CD14-positive monocyte (primary cell): ENCODE measurements around the gene SAP130. TPM values are rescaled to one million over a fixed set of nuclear protein-coding genes. Genes with fewer than 3 reads are reported as not detected.

Experiments
- DNase-seq, 3 donors: peaks; one replicate each; pipeline ENCODE4 v3.0.0-alpha.2; 2011 to 2022
- H2AFZ ChIP-seq: 2 replicates; pipeline ENCODE4 v1.6.0; 2012; ENCODE audit warnings: mild to moderate bottlenecking, low read depth, low read length, inconsistent platforms; ENCODE audit not compliant: insufficient read depth, poor library complexity, severe bottlenecking
- H3K27ac ChIP-seq, 2 donors: 1 replicate in 1 of 2; 2 replicates in 1 of 2; pipeline ENCODE4 v1.5.1; 2012 to 2013; ENCODE audit warnings: low read length in 2 of 2, control low read depth in 1 of 2, inconsistent platforms in 1 of 2, low read depth in 1 of 2, mild to moderate bottlenecking in 1 of 2
- H3K27me3 ChIP-seq, 2 donors: one replicate each; pipeline versions ENCODE4 v1.6.0 to v1.6.1; 2011 to 2013; ENCODE audit warnings: low read length in 2 of 2; ENCODE audit not compliant: control insufficient read depth in 2 of 2, insufficient read depth in 2 of 2
- H3K36me3 ChIP-seq, 2 donors: replicated peaks in 1 of 2; 1 replicate in 1 of 2; 2 replicates in 1 of 2; pipeline versions ENCODE4 v1.5.1 to v1.6.1; 2012 to 2013; ENCODE audit warnings: low read length in 2 of 2, control low read depth in 1 of 2, inconsistent platforms in 1 of 2, mild to moderate bottlenecking in 1 of 2; ENCODE audit not compliant: insufficient read depth in 2 of 2, control insufficient read depth in 1 of 2
- H3K4me1 ChIP-seq, 2 donors: 1 replicate in 1 of 2; 2 replicates in 1 of 2; pipeline versions ENCODE4 v1.5.1 to v1.6.1; 2012 to 2013; ENCODE audit warnings: low read length in 2 of 2, control low read depth in 1 of 2, inconsistent platforms in 1 of 2, mild to moderate bottlenecking in 1 of 2, moderate library complexity in 1 of 2; ENCODE audit not compliant: insufficient read depth in 2 of 2, control insufficient read depth in 1 of 2
- H3K4me2 ChIP-seq: replicated peaks from 2 replicates; pipeline ENCODE3; 2012; ENCODE audit warnings: low read length, moderate library complexity, mild to moderate bottlenecking; ENCODE audit not compliant: poor library complexity, severe bottlenecking; ENCODE audit errors: extremely low read depth
- H3K4me3 ChIP-seq, 3 experiments: fragments of 200-600 bp in 1 of 3; sonication (generic) in 1 of 3; replicated peaks in 1 of 3; 1 replicate in 2 of 3; 2 replicates in 1 of 3; pipeline ENCODE4 v1.5.1; 2011 to 2013; ENCODE audit warnings: low read length in 3 of 3, mild to moderate bottlenecking in 3 of 3, control low read depth in 2 of 3, low read depth in 2 of 3, inconsistent platforms in 1 of 3, moderate library complexity in 1 of 3
- H3K79me2 ChIP-seq: 2 replicates; pipeline ENCODE4 v1.6.0; 2012; ENCODE audit warnings: mild to moderate bottlenecking, control low read depth, inconsistent platforms, low read length, moderate library complexity; ENCODE audit not compliant: insufficient read depth
- H3K9ac ChIP-seq: 2 replicates; pipeline ENCODE4 v1.6.0; 2017; ENCODE audit warnings: low read length, mild to moderate bottlenecking; ENCODE audit not compliant: insufficient read depth, poor library complexity, severe bottlenecking
- H3K9me3 ChIP-seq, 2 donors: replicated peaks in 1 of 2; 1 replicate in 1 of 2; 2 replicates in 1 of 2; pipeline versions ENCODE4 v1.5.1 to v1.6.1; 2012 to 2013; ENCODE audit warnings: low read length in 2 of 2, control low read depth in 1 of 2; ENCODE audit not compliant: control insufficient read depth in 1 of 2, insufficient read depth in 1 of 2
- H4K20me1 ChIP-seq: 2 replicates; pipeline ENCODE4 v1.6.0; 2012; ENCODE audit warnings: mild to moderate bottlenecking, low read length, control low read depth, moderate library complexity; ENCODE audit not compliant: insufficient read depth
- H3K27ac Mint-ChIP-seq, 7 donors: one replicate each; pipeline ENCODE4 v1.8.0; 2020; ENCODE audit warnings: mild to moderate bottlenecking in 7 of 7, mixed read lengths in 7 of 7, moderate library complexity in 6 of 7, inconsistent platforms in 2 of 7
- H3K27me3 Mint-ChIP-seq, 3 donors: one replicate each; pipeline ENCODE4 v1.8.0; 2021 to 2022; ENCODE audit warnings: low read depth in 3 of 3, mild to moderate bottlenecking in 3 of 3, mixed read lengths in 3 of 3, moderate library complexity in 3 of 3, inconsistent platforms in 1 of 3
- H3K36me3 Mint-ChIP-seq, 2 donors: one replicate each; pipeline ENCODE4 v1.8.0; 2020; ENCODE audit warnings: mixed read lengths in 2 of 2, inconsistent platforms in 1 of 2, mild to moderate bottlenecking in 1 of 2
- H3K4me1 Mint-ChIP-seq: one replicate; pipeline ENCODE4 v1.8.0; 2020; ENCODE audit warnings: mild to moderate bottlenecking, mixed read lengths
- H3K4me3 Mint-ChIP-seq, 2 donors: one replicate each; pipeline ENCODE4 v1.8.0; 2020; ENCODE audit warnings: mild to moderate bottlenecking in 2 of 2, mixed read lengths in 2 of 2, moderate library complexity in 1 of 2
- H3K9me3 Mint-ChIP-seq, 7 donors: one replicate each; pipeline ENCODE4 v1.8.0; 2020 to 2022; ENCODE audit warnings: mixed read lengths in 7 of 7, mild to moderate bottlenecking in 6 of 7, moderate library complexity in 6 of 7, inconsistent platforms in 2 of 7
- CTCF ChIP-seq: fragments of 200-600 bp; IDR thresholded peaks from one replicate; pipeline ENCODE4 v1.8.0; 2022; ENCODE audit warnings: antibody characterized with exemption, mild to moderate bottlenecking
- WGBS: methylation state at CpG from one replicate; pipeline ENCODE4 v1.1.5; 2013; ENCODE audit warnings: missing lambda C conversion rate; ENCODE audit not compliant: insufficient coverage; 5-methylcytosine and 5-hydroxymethylcytosine counted together
- intact Hi-C, 2 donors: fragments of 100-400 bp; cut with micrococcal nuclease; formaldehyde crosslinking; loops; one replicate each; pipeline versions ENCODE4 v1.15.0 to v1.15.1; 2023
- polyA plus RNA-seq, 3 donors: library from polyadenylated mRNA; depleted of rRNA in 1 of 3; unstranded in 2 of 3; stranded (reverse) in 1 of 3; fragments of 300-500 nt in 2 of 3; fragments of >200 nt in 1 of 3; fragmentation: Illumina TruSeq in 2 of 3; gene quantifications; 1 replicate in 2 of 3; 2 replicates in 1 of 3; pipeline ENCODE4 v1.2.3, GENCODE V29; 2012 to 2021

Gene SAP130
- polyA plus RNA-seq, 3 donors: 2.8 to 16.4 (median 6.4) TPM

DNA sequence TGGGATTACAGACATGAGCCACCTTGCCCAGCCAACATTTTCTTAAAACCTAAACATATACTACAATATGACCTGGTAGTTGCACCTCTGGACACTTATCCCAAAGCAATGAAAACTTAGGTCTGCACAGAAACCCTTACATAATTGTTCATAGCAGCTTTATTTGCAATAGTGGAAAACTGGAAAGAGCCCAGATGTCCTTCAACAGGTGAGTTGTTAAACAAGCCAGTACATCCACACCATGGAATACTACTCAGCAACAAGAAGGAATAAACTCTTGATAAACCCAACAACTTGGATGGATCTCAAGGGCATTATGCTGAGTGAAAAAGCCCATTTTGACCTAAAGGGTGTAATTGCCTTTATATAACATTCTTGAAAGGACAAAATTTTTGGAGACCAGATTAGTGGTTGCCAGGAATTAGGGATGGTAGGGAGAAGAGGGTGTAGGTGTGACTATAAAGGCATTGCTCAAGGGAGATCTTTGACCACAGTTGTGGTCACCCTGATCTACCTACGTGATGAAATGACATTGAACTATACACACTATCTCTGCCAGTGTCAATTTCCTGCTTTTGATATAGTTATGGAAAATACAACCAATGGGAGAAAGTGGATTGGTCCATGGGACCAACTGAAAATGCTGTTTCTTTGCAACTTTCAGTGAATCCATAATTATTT lies 130.2 kb downstream of the SAP130 start:
- WGBS: no CpG with 5 or more reads among the region's 1 CpG
- peaks cover 37% of the 10 kb centered on the region for H3K4me1 Mint-ChIP-seq
- intact Hi-C loops: loop anchor here in 1 of 2 donors (10.0 kb wide), 1 partner anchor 197 kb away; the partner anchor contains the start of gene UGGT1

GRCh38 chr2:127893494-127893893 lies 134.4 kb downstream of the SAP130 start:
- WGBS: 83% methylated on average over 1 of the region's 5 CpGs
- Mint-ChIP-seq H3K9me3 (no peaks in the 10 kb centered on the region), H3K36me3 (peaks cover 2 to 4% of the 10 kb centered on the region in 2 donors), H3K27me3 (peaks cover 0 to 3% (median 0%) of the 10 kb centered on the region in 3 donors), H3K4me1 (peaks cover 20% of the 10 kb centered on the region), H3K4me3 (no peak overlapping the region), H3K27ac (no peak overlapping the region)
- H2AFZ ChIP-seq: no peak overlapping the region
- H3K27ac ChIP-seq: no peak overlapping the region
- no peaks in the 10 kb centered on the region for H3K79me2 ChIP-seq
- peaks cover 17 to 18% of the 10 kb centered on the region in 2 donors for H3K4me1 ChIP-seq
- H3K27me3 ChIP-seq: no peaks in the 10 kb centered on the region
- H3K9me3 ChIP-seq: no peaks in the 10 kb centered on the region
- no peak overlapping the region for H3K4me2 ChIP-seq
- no peak for TF ChIP-seq CTCF
- no peak overlapping the region for H3K9ac ChIP-seq
- intact Hi-C loops: loop anchor here in 1 of 2 donors (10.0 kb wide), 1 partner anchor 201 kb away; the partner anchor contains the start of gene UGGT1
- DNase-seq: no peak
- H4K20me1 ChIP-seq: no peaks in the 10 kb centered on the region
- H3K36me3 ChIP-seq: no peaks in the 10 kb centered on the region
- no peak overlapping the region for H3K4me3 ChIP-seq

More for the DNA sequence above, 130.2 kb downstream of the SAP130 start:
- peaks cover 0 to 3% (median 0%) of the 10 kb centered on the region in 3 donors for H3K27me3 Mint-ChIP-seq
- no peak overlapping the region for H3K4me3 Mint-ChIP-seq
- Histone ChIP-seq H3K9ac (no peak overlapping the region), H3K9me3 (no peaks in the 10 kb centered on the region), H3K79me2 (no peaks in the 10 kb centered on the region), H3K4me1 (peaks cover 25 to 34% of the 10 kb centered on the region in 2 donors), H3K4me2 (peak overlapping the region; percentile 35), H3K27me3 (no peaks in the 10 kb centered on the region), H2AFZ (peak overlapping the region; percentile 41), H4K20me1 (no peaks in the 10 kb centered on the region), H3K27ac (peak overlapping the region in 1 of 2 donors; percentile 30), H3K4me3 (peak overlapping the region in 1 of 3 experiments; percentile 11), H3K36me3 (no peaks in the 10 kb centered on the region)
- DNase-seq: no peak
- H3K27ac Mint-ChIP-seq: peak overlapping the region; percentile 30 to 85 (median 77)
- no peaks in the 10 kb centered on the region for H3K9me3 Mint-ChIP-seq
- H3K36me3 Mint-ChIP-seq: no peaks in the 10 kb centered on the region
- TF ChIP-seq CTCF: no peak
